GM13976 (cell line): ENCODE results near the gene MYCT1.

Experiments used
- DNase-seq: peaks from one replicate; pipeline ENCODE4 v3.0.0; 2012; ENCODE audit warnings: low spot score
- in situ Hi-C: fragments of 300-500 bp; cut with MboI; formaldehyde crosslinking; loops from one replicate; pipeline ENCODE4 v1.12.0; 2022; ENCODE audit warnings: low sequenced_read_pairs, mixed read lengths, inconsistent platforms; ENCODE audit not compliant: unreplicated experiment
- TF ChIP-seq, protein P1 (sequence below): IDR thresholded peaks from 2 replicates; pipeline ENCODE4 v1.5.1; 2012; ENCODE audit warnings: borderline replicate concordance, mild to moderate bottlenecking; ENCODE audit not compliant: insufficient read depth; ENCODE audit errors: extremely low read depth, missing control alignments, control extremely low read depth

MYCT1 gene

DNA sequence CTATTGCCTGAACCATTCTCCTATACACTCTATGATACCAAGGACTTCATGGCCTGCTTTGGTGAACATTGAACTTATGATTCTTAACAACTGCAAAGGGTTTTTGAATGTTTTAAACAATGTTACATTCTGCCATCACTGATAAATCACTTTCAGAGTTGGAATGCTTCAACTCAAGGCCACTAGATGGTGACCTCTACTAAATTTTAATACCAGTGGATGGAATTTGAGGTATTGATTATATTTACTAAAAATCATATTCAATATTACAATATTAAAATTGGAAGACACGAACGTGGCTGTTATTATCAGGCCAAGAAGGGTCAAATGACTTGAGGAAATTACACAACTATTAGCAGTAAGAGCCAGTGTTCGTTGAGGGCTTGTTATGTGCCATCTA, 18.6 kb downstream of the MYCT1 start:
- DNase-seq = no peak
- in situ Hi-C loops = no loop called here
- TF ChIP-seq, protein P1, sequence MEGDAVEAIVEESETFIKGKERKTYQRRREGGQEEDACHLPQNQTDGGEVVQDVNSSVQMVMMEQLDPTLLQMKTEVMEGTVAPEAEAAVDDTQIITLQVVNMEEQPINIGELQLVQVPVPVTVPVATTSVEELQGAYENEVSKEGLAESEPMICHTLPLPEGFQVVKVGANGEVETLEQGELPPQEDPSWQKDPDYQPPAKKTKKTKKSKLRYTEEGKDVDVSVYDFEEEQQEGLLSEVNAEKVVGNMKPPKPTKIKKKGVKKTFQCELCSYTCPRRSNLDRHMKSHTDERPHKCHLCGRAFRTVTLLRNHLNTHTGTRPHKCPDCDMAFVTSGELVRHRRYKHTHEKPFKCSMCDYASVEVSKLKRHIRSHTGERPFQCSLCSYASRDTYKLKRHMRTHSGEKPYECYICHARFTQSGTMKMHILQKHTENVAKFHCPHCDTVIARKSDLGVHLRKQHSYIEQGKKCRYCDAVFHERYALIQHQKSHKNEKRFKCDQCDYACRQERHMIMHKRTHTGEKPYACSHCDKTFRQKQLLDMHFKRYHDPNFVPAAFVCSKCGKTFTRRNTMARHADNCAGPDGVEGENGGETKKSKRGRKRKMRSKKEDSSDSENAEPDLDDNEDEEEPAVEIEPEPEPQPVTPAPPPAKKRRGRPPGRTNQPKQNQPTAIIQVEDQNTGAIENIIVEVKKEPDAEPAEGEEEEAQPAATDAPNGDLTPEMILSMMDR = no peak

- TF ChIP-seq, protein P1 = no peak
- no peak for DNase-seq
- in situ Hi-C loops = no loop called here
Measured at GRCh38 chr6:152720974-152721373, 23.3 kb downstream of the MYCT1 start.

DNA sequence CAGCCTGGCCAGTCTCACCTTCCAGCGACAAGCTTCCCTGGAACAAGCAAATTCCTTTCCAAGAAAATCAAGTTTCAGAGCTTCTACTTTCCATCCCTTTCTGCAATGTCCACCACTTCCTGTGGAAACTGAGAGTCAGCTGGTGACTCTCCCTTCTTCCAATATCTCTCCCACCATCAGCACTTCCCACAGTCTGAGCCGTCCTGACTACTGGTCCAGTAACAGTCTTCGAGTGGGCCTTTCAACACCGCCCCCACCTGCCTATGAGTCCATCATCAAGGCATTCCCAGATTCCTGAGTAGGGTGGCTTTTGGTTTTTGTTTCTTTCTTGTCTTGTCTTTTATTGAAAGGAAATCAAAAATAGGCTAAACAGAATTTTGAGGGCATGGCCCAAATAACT, 24.3 kb downstream of the MYCT1 start:
- in situ Hi-C loops = no loop called here
- TF ChIP-seq, protein P1 = no peak
- no peak for DNase-seq

- no peak for DNase-seq
- in situ Hi-C loops = no loop called here
- TF ChIP-seq, protein P1 = no peak
Measured at GRCh38 chr6:152723398-152723797, 25.7 kb downstream of the MYCT1 start.

DNA sequence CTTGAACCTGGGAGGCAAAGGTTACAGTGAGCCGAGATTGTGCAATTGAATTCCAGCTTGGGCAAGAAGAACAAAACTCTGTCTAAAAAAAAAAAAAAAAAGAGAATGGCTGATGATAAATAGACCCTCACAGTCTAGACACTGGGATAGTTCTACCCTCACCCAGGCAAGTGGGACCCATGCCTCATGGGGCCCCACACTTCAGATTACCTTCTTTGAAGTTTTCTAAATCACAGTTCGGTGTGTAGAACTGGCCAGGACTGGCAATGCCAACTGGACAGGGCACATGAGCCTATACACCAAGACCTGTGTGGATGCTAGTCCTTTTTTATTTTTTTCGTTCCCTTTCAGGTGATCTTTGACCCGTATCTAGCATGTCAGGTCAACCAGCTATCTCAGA, 28.6 kb downstream of the MYCT1 start:
- no peak for DNase-seq
- TF ChIP-seq, protein P1 = no peak
- in situ Hi-C loops = no loop called here

DNA sequence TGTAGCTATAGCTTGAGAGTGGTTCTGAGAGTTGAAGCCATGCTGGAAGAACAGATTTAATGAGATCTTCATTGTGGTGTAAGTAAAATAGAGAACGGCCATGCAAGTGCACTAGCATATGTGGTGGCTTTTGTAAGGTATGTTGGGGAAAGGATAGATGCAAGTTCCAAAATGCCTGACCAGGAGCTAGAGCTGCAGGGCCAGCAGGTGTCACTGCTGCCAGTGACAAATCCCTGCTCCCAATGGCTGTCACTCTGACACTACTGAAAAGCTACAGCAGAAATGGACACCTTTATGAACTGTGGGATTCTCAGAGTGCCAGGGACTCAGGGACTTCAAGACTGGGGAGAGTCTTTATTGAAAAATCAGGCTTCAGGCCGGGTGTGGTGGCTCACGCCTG, 29.8 kb downstream of the MYCT1 start:
- DNase-seq = no peak
- TF ChIP-seq, protein P1 = no peak
- in situ Hi-C loops = no loop called here

DNA sequence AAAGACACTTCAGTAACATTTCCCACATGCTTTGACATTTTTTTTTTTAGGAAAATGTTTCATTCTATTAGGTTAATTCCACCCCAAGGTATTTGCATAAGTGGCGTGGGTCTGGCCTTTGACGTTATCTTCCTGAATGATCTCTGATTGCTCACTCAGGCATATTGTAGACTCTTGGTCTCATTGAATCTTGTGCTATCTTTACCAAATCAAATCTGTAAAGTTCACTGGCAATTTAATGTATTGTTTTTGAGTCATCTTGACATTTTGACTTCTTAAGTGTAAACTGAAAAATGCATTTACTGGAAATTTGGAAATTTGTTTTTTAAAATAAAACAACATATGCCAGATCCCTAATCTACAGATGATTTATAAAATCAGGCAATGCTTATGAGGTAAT, 36.9 kb downstream of the MYCT1 start:
- DNase-seq = no peak
- TF ChIP-seq, protein P1 = no peak
- in situ Hi-C loops = no loop called here
